Germinal center (tissue), 1 donor: ENCODE results near the gene FOXO1.
"Not testable (repeated sequence)": the region's sequence is repeated elsewhere in the genome, so short reads cannot be mapped to it uniquely, and the experiment has no call there.

Source experiments
- DNase-seq: peaks from one replicate; pipeline ENCODE4 v3.0.0; 2012; ENCODE audit warnings: mixed read lengths, low spot score

FOXO1 gene

DNA sequence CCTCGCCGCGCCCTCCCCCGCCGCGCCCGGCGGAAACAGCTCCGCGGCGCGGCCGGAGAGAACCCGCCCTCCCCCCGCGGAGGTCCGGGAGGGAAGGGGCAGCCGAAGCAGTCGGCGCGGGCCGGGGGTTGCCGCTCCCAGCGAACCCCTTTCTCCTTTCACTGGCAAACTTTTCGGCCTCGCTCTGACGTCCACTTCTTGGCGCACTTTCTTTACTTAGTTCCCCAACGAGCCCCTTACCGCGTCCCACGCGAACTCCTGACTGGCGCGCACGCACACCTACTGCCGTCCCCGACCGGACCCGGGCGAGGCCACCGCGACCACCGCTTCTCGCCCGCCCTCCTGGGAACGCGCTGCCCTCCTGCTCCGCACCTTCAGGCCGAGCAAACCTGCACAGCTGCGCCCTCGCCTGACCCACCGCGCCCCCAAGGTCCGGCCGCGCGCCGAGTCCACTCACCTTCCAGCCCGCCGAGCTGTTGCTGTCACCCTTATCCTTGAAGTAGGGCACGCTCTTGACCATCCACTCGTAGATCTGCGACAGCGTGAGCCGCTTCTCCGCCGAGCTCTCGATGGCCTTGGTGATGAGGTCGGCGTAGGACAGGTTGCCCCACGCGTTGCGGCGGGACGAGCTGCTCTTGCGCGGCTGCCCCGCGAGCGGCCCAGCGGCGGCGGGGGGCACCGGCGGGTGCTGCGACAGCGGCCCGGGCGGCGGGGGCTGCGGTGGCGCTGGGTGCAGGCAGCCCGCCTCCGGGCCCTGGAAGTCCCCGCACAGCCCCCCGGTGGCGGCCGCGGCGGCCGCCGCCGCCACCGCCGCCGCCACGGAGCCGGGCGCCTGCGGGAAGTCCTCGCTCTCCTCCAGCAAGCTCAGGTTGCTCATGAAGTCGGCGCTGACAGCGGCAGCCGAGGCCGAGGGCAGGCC is 1.1 kb downstream of the FOXO1 start:
- DNase-seq: peak; percentile 60

DNA sequence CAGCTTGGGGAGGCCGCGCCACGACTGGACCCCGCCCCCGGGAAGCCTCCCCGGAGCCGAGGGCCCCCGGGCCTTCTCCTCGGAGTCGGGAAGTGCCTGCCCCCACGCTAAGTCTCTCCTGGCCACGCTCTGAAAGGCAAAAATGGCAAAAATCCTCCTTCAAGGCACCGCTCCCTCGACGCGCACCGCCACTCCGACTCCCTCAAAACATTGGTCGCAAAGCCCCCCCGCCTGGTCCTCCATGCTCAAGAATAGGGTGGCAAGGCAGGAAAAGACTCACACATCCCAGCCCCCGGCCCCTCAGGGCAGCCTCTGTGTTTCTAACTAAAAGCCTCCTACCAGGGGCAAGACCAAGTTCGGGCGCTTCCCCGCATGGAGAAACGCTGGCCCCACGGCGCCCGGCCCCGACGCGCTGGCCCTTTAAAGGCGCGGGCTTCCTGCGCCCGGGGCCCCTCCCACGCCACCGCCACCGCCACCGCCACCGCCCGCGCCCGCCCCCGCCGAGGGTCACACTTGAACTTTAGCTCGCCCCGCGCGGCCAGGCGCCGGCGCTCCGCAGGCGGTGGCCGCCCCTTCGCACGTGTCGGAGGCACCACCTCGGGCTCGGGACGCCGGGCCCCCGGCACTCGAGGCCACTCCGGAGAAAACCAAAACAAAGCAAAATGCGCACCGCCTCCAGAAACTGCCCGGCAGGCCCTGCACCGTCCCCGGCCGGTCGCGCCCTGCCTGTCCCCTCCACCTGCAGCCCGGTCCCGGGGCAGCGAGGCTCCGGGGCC is 1.9 kb downstream of the FOXO1 start:
- peak; percentile 65 for DNase-seq

DNA sequence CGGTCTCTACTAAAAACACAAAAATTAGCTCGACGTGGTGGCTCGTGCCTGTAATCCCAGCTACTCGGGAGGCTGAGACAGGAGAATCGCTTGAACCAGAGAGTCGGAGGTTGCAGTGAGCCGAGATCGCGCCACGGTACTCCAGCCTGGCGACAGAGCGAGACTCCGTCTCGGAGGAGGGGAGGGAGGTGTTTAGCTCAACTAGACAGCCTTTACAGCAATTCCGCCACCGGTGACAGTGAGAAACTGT is 2.4 kb downstream of the FOXO1 start:
- not testable (repeated sequence) for DNase-seq

DNA sequence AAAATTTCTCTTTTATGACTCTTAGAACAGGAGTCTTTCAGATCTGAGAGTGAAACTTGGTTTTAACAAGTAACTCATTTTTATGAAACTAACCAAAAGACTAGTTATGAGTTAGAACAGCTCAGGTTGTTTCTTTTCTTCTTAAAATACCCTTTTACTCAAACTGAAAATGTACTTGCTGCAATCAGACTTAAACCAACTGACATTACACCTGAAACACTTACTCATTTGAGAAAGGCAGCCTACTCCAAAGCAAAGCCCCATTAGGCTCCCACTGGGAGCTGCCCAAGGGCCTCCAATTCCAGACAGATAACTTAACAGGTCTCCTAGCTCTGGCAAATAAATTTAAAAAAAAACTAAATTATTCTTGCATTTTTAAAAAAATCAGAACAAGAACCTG is 3.6 kb downstream of the FOXO1 start:
- no peak for DNase-seq

DNA sequence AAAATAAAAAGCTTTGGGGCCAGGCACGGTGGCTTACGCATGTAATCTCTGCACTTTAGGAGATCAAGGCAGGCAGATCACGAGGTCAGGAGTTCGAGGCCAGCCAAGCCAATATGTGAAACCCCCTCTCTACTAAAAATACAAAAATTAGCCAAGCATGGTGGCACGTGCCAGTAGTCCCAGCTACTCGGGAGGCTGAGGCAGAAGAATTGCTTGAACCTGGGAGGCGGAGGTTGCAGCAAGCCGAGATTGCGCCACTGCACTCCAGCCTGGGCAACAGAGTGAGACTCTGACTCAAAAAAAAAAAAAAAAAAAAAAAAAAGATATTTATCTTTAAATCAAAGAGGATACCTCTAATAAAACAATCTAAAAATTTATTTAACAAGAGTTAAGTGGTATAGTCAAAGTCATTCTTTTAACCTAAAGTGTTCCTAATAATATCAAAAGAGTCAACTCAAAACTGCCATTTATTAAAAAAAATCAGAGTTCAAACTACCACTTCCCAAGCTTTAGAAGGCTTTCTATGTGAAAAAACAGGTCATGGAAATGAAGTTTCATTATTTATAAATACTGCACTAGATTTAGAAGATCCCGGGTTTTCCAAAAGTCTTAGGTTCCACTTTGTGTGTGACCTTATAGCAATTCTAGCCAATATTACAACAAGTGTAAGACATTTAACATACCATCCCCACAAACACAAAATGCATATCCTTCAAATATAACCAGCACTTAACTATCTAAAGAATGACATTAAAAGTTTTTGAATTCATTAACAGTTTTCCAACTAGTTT is 4.4 kb downstream of the FOXO1 start:
- DNase-seq: no peak

DNA sequence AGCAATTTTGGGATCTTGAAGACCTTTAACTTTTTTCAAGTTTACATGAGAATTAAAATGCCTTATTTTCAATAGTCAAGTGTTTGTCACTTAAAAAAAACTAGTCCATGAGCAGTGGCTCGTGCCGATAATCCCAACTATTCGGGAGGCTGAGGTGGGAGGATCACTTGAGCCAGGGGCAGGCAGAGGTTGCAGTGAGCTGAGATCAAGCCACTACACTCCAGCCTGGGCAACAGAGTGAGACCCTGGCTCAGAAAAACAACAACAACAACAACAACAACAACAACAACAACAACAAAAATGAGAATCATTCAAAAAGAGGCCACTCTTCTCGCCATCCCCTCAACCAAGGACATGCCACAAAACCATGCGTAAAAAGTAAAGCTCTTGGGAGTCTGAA is 5.7 kb downstream of the FOXO1 start:
- DNase-seq: no peak

DNA sequence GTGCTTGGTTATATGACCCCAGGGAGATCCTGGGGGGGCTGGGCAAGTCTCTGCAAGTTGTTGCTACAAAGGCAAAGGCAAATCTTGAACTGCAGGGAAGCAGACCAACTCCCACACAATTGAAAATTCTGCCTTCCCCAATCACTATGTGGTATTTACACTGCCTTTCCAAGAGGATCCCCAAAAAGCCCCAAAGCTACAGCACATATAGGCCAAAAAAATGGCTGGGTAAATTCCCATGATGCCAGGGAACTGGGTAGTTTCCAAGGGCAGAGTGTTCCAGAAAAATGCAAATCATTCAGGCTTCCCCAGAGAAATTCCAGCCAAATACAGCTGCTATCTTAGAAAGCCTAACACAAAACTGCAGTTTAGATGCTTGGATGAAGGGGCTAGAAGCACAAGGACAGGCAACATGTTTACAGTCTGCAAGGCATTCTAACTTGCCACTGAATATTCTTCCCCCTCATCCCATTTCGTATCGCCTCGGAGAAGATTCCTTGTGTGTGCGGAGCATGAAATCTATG is 6.2 kb downstream of the FOXO1 start:
- no peak for DNase-seq

DNA sequence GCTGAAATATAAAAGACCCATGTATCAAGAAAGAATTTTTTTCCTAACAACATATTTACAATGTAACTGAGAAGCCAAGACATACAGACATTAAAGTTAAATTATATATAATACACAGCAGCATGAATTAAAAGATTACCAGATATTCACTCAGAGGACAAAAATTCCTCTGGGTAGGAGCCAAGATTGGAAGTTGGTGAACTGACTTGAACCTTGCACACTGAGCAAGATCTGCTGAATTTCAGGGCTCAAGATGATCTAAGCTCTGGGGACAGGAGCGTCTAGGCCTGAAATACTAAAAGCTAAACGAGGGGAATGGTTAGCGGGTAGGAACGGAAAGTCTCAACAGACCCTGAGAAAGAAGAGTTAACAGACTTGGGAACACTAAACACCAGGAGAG is 8.5 kb downstream of the FOXO1 start:
- DNase-seq: no peak

DNA sequence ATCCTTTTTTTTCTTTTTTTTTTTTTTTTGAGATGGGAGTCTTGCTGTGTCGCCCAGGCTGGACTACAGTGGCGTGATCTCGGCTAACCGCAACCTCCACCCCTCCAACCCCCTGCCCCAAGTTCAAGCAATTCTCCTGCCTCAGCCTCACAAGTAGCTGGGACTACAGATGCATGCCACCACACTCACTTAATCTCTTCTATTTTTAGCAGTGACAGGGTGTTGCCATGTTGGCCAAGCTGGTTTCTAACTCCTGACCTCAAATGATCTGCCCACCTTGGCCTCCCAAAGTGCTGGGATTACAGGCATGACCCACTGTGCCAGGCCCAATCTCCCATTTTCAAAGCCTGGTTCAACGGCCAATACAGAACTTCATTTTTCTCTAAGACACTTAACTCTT is 9.1 kb downstream of the FOXO1 start:
- no peak for DNase-seq

DNA sequence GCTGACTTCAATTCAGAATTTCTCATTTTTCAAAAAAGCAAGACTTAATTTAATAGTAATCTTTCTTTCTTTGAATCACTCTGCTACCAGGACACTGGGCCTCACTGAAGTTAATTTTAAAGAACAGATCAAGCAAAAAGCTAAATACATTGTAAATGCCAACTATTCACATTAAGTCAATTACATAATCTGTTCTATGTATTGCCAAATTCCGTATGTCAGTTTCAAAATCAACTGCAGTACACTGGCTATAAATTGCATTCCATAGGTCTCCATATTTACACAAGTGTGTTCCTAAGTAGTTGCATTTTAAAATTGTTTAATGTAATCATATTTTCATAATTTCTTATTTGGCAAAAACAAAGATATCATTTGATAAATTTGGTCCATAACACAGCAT is 10.1 kb downstream of the FOXO1 start:
- DNase-seq: no peak

DNA sequence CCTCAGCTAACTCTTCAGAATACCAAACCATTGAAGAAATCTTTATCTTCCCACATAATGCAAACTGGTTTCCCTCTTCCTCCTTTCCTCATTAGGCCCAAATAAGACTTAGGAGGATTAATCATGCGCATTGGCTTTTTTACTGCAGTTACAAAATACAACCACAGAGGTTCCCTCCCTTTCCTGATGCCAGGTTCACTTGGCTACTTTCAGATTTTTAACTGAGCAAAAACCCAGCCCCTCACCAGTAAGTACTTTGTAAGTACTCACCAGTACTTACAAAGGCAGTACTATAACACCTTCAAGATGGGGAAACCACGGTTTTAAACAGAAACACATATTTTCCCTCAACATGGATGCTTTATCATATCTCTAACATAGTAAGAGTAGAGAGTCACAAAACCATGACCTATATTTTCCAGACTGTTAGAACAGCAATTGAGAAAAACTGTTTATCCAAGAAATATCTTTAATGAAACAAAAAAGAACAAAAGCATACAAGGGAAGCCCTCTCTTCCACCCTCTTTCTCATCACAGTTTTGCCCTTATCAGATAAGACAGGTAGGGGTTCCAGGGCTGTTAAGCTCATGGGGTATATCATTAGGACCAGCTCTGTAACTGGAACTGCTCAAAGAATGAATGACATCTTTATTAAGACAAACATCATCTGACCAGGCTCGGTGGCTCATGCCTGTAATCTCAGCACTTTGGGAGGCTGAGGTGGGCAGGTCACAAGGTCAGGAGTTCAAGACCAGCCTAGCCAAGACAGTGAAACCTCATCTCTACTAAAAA is 12.7 kb downstream of the FOXO1 start:
- DNase-seq: no peak

DNA sequence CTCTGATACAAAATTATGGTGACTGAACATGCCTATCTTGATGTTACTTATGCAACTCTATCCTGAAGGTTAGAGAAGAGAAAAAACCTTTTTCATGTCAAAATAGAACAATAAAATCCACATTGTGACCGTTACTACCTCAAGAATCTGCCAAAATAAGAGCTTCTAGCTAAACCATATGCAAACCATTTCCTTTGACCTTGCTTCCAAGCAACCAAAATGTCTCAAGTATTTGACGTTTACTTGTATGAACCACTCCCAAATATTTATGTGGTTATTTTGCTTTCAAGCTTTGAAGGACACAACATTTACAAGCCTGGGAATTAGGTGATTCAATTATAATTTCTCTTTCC is 13.9 kb downstream of the FOXO1 start:
- peak; percentile 28 for DNase-seq

DNA sequence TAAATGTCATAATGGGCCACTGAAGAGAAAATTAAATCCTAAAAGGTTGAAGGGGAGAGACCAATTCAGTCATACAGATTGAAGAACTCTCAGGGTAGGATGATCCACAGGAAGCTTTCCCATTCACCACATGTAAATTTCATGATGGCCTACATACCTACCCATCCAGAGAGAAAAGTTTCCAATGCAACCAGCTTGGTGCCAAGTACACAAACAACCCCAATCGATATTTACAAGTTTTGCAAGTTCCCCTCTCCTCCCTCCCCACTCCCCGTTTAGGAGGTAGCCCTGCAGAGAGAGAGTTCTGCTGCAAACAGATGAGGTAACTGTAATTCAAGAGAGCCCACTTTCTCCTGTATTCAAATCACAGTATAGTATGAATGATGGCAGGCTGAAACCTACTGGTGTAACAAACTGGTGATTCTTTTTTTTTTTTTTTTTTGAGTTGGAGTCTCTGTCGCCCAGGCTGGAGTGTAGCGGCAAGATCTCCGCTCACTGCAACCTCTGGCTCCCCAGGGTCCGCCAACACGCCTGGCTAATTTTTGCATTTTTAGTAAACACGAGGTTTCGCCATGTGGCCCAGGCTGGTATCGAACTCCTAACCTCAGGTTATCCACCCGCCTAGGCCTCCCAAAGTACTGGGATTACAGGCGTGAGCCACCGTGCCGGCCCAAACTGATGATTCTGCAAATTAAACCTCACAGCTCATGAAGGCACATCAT is 14.4 kb downstream of the FOXO1 start:
- no peak for DNase-seq

DNA sequence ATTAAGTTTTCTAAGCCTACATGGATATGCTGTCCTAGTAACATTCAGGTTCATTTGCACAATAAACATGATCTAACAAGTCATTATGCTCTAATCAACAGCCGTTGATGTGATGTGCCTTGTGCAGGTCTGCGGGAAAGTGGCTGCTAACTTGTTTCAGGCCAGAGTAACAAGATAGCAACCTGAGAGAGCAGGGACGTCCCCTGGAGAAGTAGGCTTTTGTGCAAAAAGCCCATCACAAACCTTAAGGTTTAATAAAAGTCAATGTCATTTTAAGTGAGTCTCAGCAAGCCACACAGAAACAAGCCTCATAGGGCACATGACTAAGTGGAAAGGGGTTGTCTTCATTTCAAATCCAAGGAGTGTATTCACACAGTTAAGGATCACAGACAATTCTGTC is 17.6 kb downstream of the FOXO1 start:
- DNase-seq: no peak

DNA sequence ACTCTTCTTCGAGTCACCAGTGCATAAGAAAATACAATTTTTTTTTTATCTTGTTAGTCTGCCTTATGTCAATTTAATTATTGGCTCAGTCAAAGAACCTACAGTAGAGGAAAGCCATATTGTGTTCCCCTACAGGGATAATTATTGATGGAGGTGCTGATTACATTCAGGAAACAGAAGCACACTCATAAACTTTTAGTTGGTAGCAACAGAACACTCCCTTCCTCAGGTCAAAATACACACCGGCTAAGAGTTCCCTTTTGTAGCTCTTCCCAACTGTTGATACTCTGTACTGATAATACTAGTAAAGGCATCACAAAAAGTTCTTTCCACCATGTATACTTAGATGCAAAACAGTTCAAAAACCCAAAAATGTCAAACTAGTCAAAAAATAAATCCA is 18.4 kb downstream of the FOXO1 start:
- no peak for DNase-seq

DNA sequence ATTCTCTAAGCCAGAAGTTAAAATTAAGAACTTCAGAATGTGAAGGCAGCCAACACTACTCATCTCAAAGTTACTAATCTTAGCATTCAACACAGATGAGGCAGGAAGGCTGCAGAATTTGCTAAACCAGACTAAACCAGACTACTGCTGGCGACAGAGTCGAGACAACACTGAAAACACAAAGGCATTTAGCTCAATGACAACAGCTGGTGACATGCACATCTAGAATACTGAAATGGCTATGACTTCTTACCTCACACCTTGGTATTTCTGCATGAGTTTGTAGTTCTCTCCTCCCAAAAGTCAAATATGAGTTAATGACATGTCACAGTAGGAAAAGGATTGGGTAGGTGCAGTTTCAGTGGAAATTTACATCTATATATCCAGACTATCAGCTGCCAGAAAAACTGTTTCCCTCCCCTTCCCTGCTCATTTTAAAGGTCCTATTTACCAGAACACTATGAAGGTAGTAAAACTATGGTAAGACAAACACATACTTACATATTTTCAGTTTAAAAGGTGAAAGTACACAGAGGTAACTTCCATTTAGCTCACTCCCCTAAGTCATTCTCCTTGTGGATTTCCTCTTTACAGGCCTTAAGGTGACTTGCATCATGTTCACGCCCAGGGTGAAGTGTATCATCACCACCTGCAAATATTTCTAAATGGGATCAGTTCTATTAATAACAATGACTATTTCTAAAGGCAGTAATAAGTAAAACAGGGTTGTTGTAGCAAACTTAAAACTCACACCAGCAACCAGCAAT is 21.4 kb downstream of the FOXO1 start:
- no peak for DNase-seq

DNA sequence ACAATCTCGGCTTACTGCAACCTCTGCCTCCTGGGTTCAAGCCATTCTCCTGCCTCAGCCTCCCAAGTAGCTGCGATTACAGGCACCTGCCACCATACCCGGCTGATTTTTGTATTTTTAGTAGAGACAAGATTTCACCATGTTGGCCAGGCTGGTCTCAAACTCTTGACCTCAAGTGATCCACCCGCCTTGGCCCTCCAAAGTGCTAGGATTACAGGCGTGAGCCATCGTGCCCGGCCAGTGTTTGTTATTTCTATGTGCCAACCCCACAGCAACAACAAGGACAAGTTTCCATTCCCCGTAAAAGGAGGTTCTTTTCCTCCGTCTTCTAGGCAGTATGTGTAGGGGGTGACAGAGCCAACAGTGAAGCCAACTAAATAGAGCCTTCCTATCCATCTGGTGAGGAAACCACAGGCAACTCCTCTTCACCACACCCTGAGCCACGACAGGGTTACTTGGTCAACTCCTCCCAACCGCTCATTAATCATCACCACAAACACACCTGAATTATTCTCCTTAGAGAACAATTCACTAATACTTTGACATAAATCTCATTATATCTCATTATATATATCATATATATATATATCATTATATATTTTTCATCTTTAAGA is 25.5 kb downstream of the FOXO1 start:
- DNase-seq: no peak

DNA sequence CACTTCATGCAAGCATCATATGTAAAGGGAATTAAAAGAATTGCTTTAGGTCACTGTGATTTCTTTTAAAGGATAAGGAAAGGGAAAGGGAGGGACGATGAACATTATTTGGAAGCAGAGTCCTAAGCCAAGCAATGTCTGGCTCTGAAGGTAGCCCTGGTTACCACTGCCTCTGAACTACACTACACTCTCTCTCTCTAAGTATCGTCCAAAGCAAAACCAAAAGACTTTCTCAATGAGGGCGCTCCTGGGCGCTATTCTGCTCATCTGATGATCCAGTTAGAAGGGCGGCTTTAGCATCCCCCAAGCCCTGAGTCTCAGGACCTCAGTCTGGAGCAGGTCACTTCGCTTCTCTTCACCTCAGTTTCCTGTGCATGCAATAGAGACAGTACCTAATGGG is 26.2 kb downstream of the FOXO1 start:
- no peak for DNase-seq

DNA sequence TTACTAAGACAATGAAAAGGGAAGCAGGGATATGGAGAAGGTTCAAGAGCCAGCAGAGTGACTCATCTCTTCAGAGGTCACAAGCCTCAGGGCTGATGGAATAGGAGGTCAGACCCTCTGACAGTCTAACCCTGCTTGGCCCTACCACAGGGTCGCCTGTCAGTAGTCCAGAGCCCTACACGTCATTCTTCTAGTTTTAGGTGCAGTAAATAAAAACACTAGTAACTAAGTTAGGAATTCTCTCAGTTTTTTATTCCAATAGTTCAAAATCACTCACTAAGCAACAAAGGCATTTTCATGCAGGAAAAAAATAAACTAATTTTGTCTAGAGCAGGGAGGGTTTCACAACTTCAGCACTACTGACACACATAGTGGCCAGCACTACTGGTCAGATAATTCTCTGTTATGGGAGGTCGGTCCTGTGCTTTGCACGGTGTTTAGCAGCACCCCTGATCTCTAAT is 27.2 kb downstream of the FOXO1 start:
- DNase-seq: no peak

DNA sequence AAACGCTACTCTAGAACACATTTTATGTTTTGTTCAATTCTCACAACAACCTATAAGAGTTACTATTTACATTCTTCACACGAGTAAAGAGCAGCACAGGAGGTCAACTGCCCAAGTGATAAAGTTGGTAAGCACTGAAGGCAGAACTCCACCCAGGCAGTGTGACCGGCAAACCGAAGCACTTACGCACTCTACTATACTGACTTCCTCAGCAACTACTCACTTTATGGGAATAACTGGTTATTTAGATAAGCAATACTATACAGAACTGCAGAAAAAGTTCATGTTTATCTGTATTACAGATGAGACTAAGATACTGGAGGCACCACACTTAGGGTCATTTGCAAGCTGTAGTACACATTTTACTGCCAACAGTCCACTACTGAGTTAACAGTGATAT is 28.8 kb downstream of the FOXO1 start:
- no peak for DNase-seq
